Activated gamma-delta T cell (primary cell): ENCODE measurements around the gene PHACTR3.

Source experiments
- DNase-seq: peaks from one replicate; lab custom pipeline; 2025; lab: John Stamatoyannopoulos, UW

Gene PHACTR3

GRCh38 chr20:59696476-59696875 lies 92.1 kb downstream of the PHACTR3 start:
- DNase-seq: no peak

GRCh38 chr20:59697068-59697467 lies 92.7 kb downstream of the PHACTR3 start:
- no peak for DNase-seq

- no peak for DNase-seq
These were observed 94.3 kb downstream of the PHACTR3 start for GRCh38 chr20:59698598-59698997.

GRCh38 chr20:59701236-59701635 lies 96.9 kb downstream of the PHACTR3 start:
- no peak for DNase-seq

GRCh38 chr20:59703046-59703445 lies 98.7 kb downstream of the PHACTR3 start:
- DNase-seq: no peak

GRCh38 chr20:59705651-59706399 lies 101.5 kb downstream of the PHACTR3 start:
- no peak for DNase-seq

GRCh38 chr20:59706400-59706693 lies 102.0 kb downstream of the PHACTR3 start:
- no peak for DNase-seq

GRCh38 chr20:59708326-59708725 lies 104.0 kb downstream of the PHACTR3 start:
- DNase-seq: no peak

GRCh38 chr20:59709636-59710035 lies 105.3 kb downstream of the PHACTR3 start:
- DNase-seq: no peak

- no peak for DNase-seq
These were observed 113.7 kb downstream of the PHACTR3 start for GRCh38 chr20:59718071-59718470.

GRCh38 chr20:59718751-59719150 lies 114.4 kb downstream of the PHACTR3 start:
- no peak for DNase-seq

- DNase-seq: no peak
These were observed 115.7 kb downstream of the PHACTR3 start for GRCh38 chr20:59720013-59720412.

GRCh38 chr20:59721386-59721785 lies 117.0 kb downstream of the PHACTR3 start:
- DNase-seq: no peak

- no peak for DNase-seq
These were observed 118.8 kb downstream of the PHACTR3 start for GRCh38 chr20:59723108-59723500.

GRCh38 chr20:59723607-59724456 lies 119.5 kb downstream of the PHACTR3 start:
- no peak for DNase-seq

- DNase-seq: no peak
These were observed 120.4 kb downstream of the PHACTR3 start for GRCh38 chr20:59724457-59725366.

- DNase-seq: no peak
These were observed 121.3 kb downstream of the PHACTR3 start for GRCh38 chr20:59725476-59726280.

- DNase-seq: no peak
These were observed 121.9 kb downstream of the PHACTR3 start for GRCh38 chr20:59726281-59726595.

- DNase-seq: no peak
These were observed 124.5 kb downstream of the PHACTR3 start for GRCh38 chr20:59728722-59729430.

GRCh38 chr20:59729506-59729905 lies 125.2 kb downstream of the PHACTR3 start:
- DNase-seq: no peak

- DNase-seq: no peak
These were observed 126.4 kb downstream of the PHACTR3 start for GRCh38 chr20:59730722-59731121.
